SJCRH30 (cell line): ENCODE data around the gene SEPHS1. TPM values are rescaled to one million over a fixed set of nuclear protein-coding genes. Genes with fewer than 3 reads are reported as not detected.

Experiments used
- total RNA-seq: library from RNA; depleted of rRNA; stranded (reverse); fragments of >200 nt; shearing (Covaris generic); gene quantifications from 2 replicates; pipeline ENCODE4 v1.2.3, GENCODE V29; 2014; rRNA removed

Gene SEPHS1
- total RNA-seq, 1 experiment from 2014 or later: 106 TPM

Other genes with a start within 250 kb of the SEPHS1 start
- gene OPTN, start 248.1 kb downstream of the SEPHS1 start, total RNA-seq: 3.6 and 4.0 TPM in 2 replicates
- 49.5 and 53.1 TPM in 2 replicates for gene MCM10, start 186.7 kb downstream of the SEPHS1 start, total RNA-seq
- gene UCMA, start 113.9 kb downstream of the SEPHS1 start, total RNA-seq: not detected in 2 replicates
- gene PHYH, start 48.2 kb downstream of the SEPHS1 start, total RNA-seq: 12.8 and 14.1 TPM in 2 replicates
- gene BEND7, start 180.7 kb upstream of the SEPHS1 start, total RNA-seq: 5.5 and 5.6 TPM in 2 replicates
- gene PRPF18, start 238.7 kb upstream of the SEPHS1 start, total RNA-seq: 26.0 and 31.0 TPM in 2 replicates